Measurements from ENCODE around the gene ZW10.

DNA sequence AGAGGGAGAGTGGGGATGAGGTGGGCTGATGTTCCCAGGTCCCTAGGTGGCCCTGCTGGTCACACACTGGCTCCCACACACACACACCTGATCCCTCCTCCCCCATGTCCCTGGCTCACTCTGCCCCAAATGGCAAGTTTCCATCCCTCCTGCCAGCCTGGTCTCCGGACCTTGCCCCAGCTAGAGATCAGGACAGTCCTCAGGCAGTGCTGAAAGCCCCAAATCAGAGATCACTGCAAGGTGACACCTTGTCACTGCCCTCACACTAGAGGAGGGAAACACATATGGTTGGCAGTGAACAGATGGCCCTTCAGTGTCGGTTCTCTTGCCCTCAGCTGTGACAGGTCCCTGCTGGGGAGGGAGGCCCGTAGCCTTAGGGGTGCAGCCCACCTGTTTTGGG lies 75.0 kb downstream of the ZW10 start:
- TF ChIP-seq, protein P1, sequence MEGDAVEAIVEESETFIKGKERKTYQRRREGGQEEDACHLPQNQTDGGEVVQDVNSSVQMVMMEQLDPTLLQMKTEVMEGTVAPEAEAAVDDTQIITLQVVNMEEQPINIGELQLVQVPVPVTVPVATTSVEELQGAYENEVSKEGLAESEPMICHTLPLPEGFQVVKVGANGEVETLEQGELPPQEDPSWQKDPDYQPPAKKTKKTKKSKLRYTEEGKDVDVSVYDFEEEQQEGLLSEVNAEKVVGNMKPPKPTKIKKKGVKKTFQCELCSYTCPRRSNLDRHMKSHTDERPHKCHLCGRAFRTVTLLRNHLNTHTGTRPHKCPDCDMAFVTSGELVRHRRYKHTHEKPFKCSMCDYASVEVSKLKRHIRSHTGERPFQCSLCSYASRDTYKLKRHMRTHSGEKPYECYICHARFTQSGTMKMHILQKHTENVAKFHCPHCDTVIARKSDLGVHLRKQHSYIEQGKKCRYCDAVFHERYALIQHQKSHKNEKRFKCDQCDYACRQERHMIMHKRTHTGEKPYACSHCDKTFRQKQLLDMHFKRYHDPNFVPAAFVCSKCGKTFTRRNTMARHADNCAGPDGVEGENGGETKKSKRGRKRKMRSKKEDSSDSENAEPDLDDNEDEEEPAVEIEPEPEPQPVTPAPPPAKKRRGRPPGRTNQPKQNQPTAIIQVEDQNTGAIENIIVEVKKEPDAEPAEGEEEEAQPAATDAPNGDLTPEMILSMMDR (IDR thresholded peaks at IDR 0.05; ENCODE audit: insufficient read depth, low read length, poor library complexity, severe bottlenecking), result no peak
- TF ChIP-seq EZH2phosphoT487 (conservative IDR thresholded peaks at IDR 0.05; ENCODE audit: low read length), result no peak
